ENCODE data around the gene PAFAH2. TPM values are rescaled to one million over a fixed set of nuclear protein-coding genes. Genes with fewer than 3 reads are reported as not detected.

Gene PAFAH2
- total RNA-seq, 2 donors from 2014 or later = 4.3 to 5.5 TPM

GRCh38 chr1:25917996-25918395 lies 79.9 kb downstream of the PAFAH2 start:
- no peak overlapping the region for H3K4me3 ChIP-seq
- no peak overlapping the region for H3K27ac ChIP-seq
- no peaks in the 10 kb centered on the region for H3K36me3 ChIP-seq
- no peaks in the 10 kb centered on the region for H3K27me3 ChIP-seq
- no peak for DNase-seq (ENCODE audit: low spot score)
- TF ChIP-seq CTCF (IDR thresholded peaks at IDR 0.05) = no peak
- H3K4me1 ChIP-seq = peaks cover 0 to 11% of the 10 kb centered on the region in 2 donors
- H3K9me3 ChIP-seq = no peaks in the 10 kb centered on the region

DNA sequence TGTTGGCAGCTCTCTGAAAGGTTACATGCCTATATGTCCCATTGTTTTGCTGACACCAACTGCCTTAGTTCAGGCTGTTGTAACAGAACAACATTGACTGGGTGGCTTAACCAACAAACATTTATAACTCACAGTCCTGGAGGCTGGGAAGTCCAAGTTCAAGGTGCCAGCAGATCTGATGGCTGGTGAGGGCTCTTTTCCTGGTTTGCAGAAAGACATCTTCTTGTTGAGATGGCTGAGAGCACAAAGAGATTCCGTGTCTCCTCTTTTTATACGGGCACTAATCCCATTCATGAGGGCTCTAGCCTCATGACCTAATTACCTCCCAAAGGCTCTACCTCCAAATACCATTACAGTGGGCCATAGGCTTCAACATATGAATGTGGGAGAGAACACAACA lies 81.4 kb downstream of the PAFAH2 start:
- no peaks in the 10 kb centered on the region for H3K4me1 ChIP-seq
- no peak for TF ChIP-seq CTCF (IDR thresholded peaks at IDR 0.05)
- no peak overlapping the region for H3K4me3 ChIP-seq

GRCh38 chr1:25914074-25914995 lies 83.5 kb downstream of the PAFAH2 start:
- no peaks in the 10 kb centered on the region for H3K4me1 ChIP-seq
- H3K9me3 ChIP-seq = no peaks in the 10 kb centered on the region
- H3K36me3 ChIP-seq = no peaks in the 10 kb centered on the region
- H3K27ac ChIP-seq = no peak overlapping the region
- no peak overlapping the region for H3K4me3 ChIP-seq
- no peaks in the 10 kb centered on the region for H3K27me3 ChIP-seq
- TF ChIP-seq CTCF (IDR thresholded peaks at IDR 0.05) = no peak
- DNase-seq (ENCODE audit: low spot score) = no peak

More for the DNA sequence above, 81.4 kb downstream of the PAFAH2 start:
- H3K36me3 ChIP-seq = no peaks in the 10 kb centered on the region
- no peaks in the 10 kb centered on the region for H3K27me3 ChIP-seq
- H3K9me3 ChIP-seq = no peaks in the 10 kb centered on the region
- no peak overlapping the region for H3K27ac ChIP-seq
- no peak for DNase-seq (ENCODE audit: low spot score)

GRCh38 chr1:25913206-25913605 lies 84.7 kb downstream of the PAFAH2 start:
- Histone ChIP-seq H3K9me3 (no peaks in the 10 kb centered on the region), H3K4me1 (no peaks in the 10 kb centered on the region), H3K36me3 (no peaks in the 10 kb centered on the region), H3K27me3 (no peaks in the 10 kb centered on the region), H3K4me3 (no peak overlapping the region), H3K27ac (no peak overlapping the region)
- TF ChIP-seq CTCF (IDR thresholded peaks at IDR 0.05) = no peak
- no peak for DNase-seq (ENCODE audit: low spot score)

- H3K4me3 ChIP-seq = no peak overlapping the region
- TF ChIP-seq CTCF (IDR thresholded peaks at IDR 0.05) = no peak
- peaks cover 0 to 1% of the 10 kb centered on the region in 2 donors for H3K4me1 ChIP-seq
- DNase-seq (ENCODE audit: low spot score) = no peak
- no peaks in the 10 kb centered on the region for H3K9me3 ChIP-seq
- no peaks in the 10 kb centered on the region for H3K27me3 ChIP-seq
- no peaks in the 10 kb centered on the region for H3K36me3 ChIP-seq
- no peak overlapping the region for H3K27ac ChIP-seq
These were observed 85.6 kb downstream of the PAFAH2 start for GRCh38 chr1:25912076-25912831.
